ENCODE data around the gene LRATD1. TPM values are rescaled to one million over a fixed set of nuclear protein-coding genes. Genes with fewer than 3 reads are reported as not detected.

The LRATD1 gene
- total RNA-seq, 1 donor from 2014 or later: 23.2 TPM

DNA sequence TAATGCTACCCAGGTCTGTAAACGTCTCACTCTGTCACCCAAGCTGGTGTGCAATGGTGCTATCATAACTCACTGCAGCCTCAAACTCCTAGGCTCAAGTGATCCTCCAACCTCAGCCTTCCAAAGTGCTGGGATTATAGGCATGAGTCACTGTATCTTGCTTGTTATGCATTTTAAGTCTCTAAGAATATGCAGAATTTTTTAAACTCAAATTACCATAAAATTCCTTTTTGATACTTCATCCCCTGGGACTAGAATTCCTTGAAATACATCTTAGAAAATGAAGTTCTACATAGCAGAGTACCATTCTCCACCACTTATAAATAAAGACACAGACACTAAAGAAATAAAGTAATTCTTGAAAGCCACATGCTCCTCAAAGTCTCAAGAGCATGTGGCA lies 30.2 kb upstream of the LRATD1 start:
- FAIRE-seq: no peak
- no peak for DNase-seq (ENCODE audit: low read depth)
- Histone ChIP-seq H3K36me3 (ENCODE audit: control insufficient read depth, insufficient read depth, low read length) (no peaks in the 10 kb centered on the region), H3K27me3 (ENCODE audit: control insufficient read depth, insufficient read depth, low read length) (no peaks in the 10 kb centered on the region), H3K4me3 (ENCODE audit: low read depth, low read length) (no peak overlapping the region)
- TF ChIP-seq, protein P1, sequence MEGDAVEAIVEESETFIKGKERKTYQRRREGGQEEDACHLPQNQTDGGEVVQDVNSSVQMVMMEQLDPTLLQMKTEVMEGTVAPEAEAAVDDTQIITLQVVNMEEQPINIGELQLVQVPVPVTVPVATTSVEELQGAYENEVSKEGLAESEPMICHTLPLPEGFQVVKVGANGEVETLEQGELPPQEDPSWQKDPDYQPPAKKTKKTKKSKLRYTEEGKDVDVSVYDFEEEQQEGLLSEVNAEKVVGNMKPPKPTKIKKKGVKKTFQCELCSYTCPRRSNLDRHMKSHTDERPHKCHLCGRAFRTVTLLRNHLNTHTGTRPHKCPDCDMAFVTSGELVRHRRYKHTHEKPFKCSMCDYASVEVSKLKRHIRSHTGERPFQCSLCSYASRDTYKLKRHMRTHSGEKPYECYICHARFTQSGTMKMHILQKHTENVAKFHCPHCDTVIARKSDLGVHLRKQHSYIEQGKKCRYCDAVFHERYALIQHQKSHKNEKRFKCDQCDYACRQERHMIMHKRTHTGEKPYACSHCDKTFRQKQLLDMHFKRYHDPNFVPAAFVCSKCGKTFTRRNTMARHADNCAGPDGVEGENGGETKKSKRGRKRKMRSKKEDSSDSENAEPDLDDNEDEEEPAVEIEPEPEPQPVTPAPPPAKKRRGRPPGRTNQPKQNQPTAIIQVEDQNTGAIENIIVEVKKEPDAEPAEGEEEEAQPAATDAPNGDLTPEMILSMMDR (IDR thresholded peaks at IDR 0.05; ENCODE audit: insufficient read depth, low read length, severe bottlenecking): no peak

DNA sequence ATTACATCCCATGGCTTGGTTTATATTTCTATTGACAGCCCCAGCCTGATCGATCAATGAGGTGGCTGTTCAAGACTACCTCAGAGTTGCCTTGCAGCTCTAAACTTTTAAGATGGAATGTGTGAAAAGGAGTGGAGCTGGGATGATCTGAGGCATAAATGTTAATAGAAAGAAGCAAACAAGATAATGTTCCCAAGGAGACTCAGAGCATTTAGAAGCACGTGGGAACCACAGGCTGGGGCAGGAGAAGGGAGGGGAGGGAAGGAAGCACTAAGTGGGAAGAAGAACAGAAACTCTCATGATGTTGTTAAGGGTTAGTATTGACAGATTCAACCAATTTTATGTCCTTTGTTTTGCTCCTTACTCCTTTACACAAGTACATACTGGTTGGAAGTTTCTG lies 28.8 kb upstream of the LRATD1 start:
- no peaks in the 10 kb centered on the region for H3K27me3 ChIP-seq (ENCODE audit: control insufficient read depth, insufficient read depth, low read length)
- TF ChIP-seq, protein P1 (IDR thresholded peaks at IDR 0.05; ENCODE audit: insufficient read depth, low read length, severe bottlenecking): no peak
- H3K36me3 ChIP-seq (ENCODE audit: control insufficient read depth, insufficient read depth, low read length): no peaks in the 10 kb centered on the region
- DNase-seq (ENCODE audit: low read depth): no peak
- no peak for FAIRE-seq
- no peak overlapping the region for H3K4me3 ChIP-seq (ENCODE audit: low read depth, low read length)

DNA sequence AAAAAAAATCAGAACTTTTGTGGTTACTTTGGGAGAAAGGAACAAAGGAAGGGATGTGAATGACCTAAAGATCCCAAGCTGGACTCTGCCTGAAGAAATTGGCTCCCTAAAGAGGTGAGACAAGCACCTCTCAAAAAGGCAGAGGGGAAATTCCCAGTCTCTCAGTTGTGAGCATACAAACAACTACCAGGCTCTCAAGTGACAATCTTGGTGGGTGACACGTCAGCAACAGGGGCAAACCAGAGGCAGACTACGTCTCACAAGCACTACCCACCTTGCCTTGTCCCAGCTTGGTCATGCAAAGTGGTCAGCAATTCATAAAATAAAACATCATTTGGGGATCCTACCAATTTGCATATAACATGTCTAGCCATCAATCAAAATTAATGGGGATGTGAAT lies 24.3 kb upstream of the LRATD1 start:
- Histone ChIP-seq H3K36me3 (ENCODE audit: control insufficient read depth, insufficient read depth, low read length) (no peaks in the 10 kb centered on the region), H3K27me3 (ENCODE audit: control insufficient read depth, insufficient read depth, low read length) (no peaks in the 10 kb centered on the region), H3K4me3 (ENCODE audit: low read depth, low read length) (no peak overlapping the region)
- FAIRE-seq (no peak), DNase-seq (ENCODE audit: low read depth) (no peak)
- TF ChIP-seq, protein P1 (IDR thresholded peaks at IDR 0.05; ENCODE audit: insufficient read depth, low read length, severe bottlenecking): no peak

DNA sequence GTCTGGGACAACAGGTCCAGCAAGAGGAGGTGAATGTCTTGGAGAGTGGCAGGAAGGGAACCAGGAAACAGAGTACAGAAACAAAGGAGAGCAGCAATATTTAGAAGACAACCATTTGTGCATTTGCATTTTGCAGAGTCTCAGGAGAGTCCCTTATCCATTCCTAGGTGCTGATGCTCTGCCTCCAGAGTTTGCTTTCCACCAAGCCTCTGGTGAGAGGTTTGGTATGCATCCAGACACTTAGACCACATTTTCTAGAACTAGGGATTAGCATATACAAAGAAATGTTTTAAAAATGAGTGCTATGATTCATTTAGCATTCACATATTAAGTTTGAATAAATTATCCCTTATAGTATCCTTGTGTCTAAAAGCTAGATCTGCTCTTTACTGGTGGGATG lies 18.5 kb upstream of the LRATD1 start:
- H3K36me3 ChIP-seq (ENCODE audit: control insufficient read depth, insufficient read depth, low read length): no peaks in the 10 kb centered on the region
- TF ChIP-seq, protein P1 (IDR thresholded peaks at IDR 0.05; ENCODE audit: insufficient read depth, low read length, severe bottlenecking): no peak
- DNase-seq (ENCODE audit: low read depth) (no peak), FAIRE-seq (no peak)
- no peaks in the 10 kb centered on the region for H3K27me3 ChIP-seq (ENCODE audit: control insufficient read depth, insufficient read depth, low read length)
- no peak overlapping the region for H3K4me3 ChIP-seq (ENCODE audit: low read depth, low read length)

DNA sequence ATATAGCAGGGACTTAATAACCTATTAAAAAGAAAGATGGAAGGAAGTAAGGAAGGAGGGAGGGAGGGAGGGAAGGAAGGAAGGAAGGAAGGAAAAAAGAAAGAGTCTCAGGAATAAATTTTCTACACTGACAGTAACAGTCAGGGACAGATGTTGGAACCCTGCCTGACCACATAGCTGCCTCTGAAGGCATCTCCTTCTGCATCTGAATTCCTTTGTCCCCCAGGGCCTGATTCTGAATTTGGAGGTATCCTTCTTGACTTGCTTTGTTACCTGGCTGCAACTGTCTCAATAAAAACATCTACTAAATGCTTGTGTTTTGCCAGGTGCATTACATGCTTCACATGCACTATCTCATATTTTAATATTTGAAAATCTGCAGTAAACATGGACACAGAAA lies 17.4 kb upstream of the LRATD1 start:
- Histone ChIP-seq H3K4me3 (ENCODE audit: low read depth, low read length) (no peak overlapping the region), H3K36me3 (ENCODE audit: control insufficient read depth, insufficient read depth, low read length) (no peaks in the 10 kb centered on the region), H3K27me3 (ENCODE audit: control insufficient read depth, insufficient read depth, low read length) (no peaks in the 10 kb centered on the region)
- FAIRE-seq (no peak), DNase-seq (ENCODE audit: low read depth) (no peak)
- TF ChIP-seq, protein P1 (IDR thresholded peaks at IDR 0.05; ENCODE audit: insufficient read depth, low read length, severe bottlenecking): no peak

DNA sequence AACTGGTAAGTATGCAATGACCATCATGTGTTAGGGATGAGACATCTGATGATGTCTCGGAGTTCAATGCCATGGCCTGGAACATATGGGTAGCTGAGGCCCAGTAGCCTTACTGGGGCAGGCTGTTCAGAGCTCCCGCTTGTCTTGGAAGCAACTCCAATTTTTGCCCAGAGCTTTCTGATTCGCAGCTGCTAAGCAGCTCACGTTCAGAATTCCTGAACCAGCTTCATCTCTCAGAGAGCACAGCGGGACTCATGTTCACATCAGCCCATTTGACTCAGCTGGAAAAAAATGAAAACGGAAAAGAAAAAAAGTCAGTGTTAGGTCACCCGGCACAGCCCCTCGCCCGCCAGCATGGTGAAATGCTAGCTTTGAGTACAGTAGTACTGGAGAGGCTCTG lies 16.8 kb upstream of the LRATD1 start:
- TF ChIP-seq, protein P1 (IDR thresholded peaks at IDR 0.05; ENCODE audit: insufficient read depth, low read length, severe bottlenecking): no peak
- Histone ChIP-seq H3K4me3 (ENCODE audit: low read depth, low read length) (no peak overlapping the region), H3K27me3 (ENCODE audit: control insufficient read depth, insufficient read depth, low read length) (no peaks in the 10 kb centered on the region), H3K36me3 (ENCODE audit: control insufficient read depth, insufficient read depth, low read length) (no peaks in the 10 kb centered on the region)
- DNase-seq (ENCODE audit: low read depth) (no peak), FAIRE-seq (no peak)

All from bronchial epithelial cell (primary cell).